Small intestine (tissue), 7 donors: ENCODE measurements around the gene SLC35G6. TPM values are rescaled to one million over a fixed set of nuclear protein-coding genes. Genes with fewer than 3 reads are reported as not detected.
"Not testable (repeated sequence)": the region's sequence is repeated elsewhere in the genome, so short reads cannot be mapped to it uniquely, and the experiment has no call there.

Source experiments
- DNase-seq, 2 donors: peaks; one replicate each; pipeline versions ENCODE4 v3.0.0 to v3.0.0-alpha.2; 2013
- FAIRE-seq: peaks from 2 replicates; lab custom pipeline; 2012; peaks lifted over from hg19 to GRCh38; lab: Jason Lieb, UNC
- H3K27ac ChIP-seq, 3 donors: one replicate each; pipeline ENCODE4 v1.5.1; 2013; ENCODE audit warnings: low read length in 2 of 3, mild to moderate bottlenecking in 2 of 3, control low read depth in 1 of 3, inconsistent platforms in 1 of 3, low read depth in 1 of 3, moderate library complexity in 1 of 3
- H3K27me3 ChIP-seq, 3 donors: one replicate each; pipeline ENCODE4 v1.6.1; 2013; ENCODE audit warnings: low read length in 3 of 3, inconsistent platforms in 1 of 3; ENCODE audit not compliant: control insufficient read depth in 3 of 3, insufficient read depth in 3 of 3
- H3K36me3 ChIP-seq, 3 donors: one replicate each; pipeline ENCODE4 v1.6.1; 2013; ENCODE audit warnings: low read length in 3 of 3, inconsistent platforms in 1 of 3, low read depth in 1 of 3, mild to moderate bottlenecking in 1 of 3, moderate library complexity in 1 of 3; ENCODE audit not compliant: control insufficient read depth in 3 of 3, insufficient read depth in 2 of 3
- H3K4me1 ChIP-seq, 3 donors: one replicate each; pipeline ENCODE4 v1.6.1; 2013; ENCODE audit warnings: low read length in 2 of 3, inconsistent platforms in 1 of 3, low read depth in 1 of 3, mild to moderate bottlenecking in 1 of 3, moderate library complexity in 1 of 3; ENCODE audit not compliant: control insufficient read depth in 3 of 3, insufficient read depth in 2 of 3
- H3K4me3 ChIP-seq, 3 donors: one replicate each; pipeline ENCODE4 v1.5.1; 2013; ENCODE audit warnings: low read length in 3 of 3, control low read depth in 1 of 3, inconsistent platforms in 1 of 3, low read depth in 1 of 3, mild to moderate bottlenecking in 1 of 3, moderate library complexity in 1 of 3
- H3K9me3 ChIP-seq, 2 donors: one replicate each; pipeline ENCODE4 v1.6.1; 2013; ENCODE audit warnings: low read depth in 1 of 2, low read length in 1 of 2; ENCODE audit not compliant: control insufficient read depth in 2 of 2, insufficient read depth in 1 of 2
- WGBS, 3 donors: extraction: QIAGEN DNeasy Blood & Tissue Kit; methylation state at CpG; one replicate each; pipeline ENCODE4 v1.1.7; 2013; 5-methylcytosine and 5-hydroxymethylcytosine counted together
- polyA plus RNA-seq, 4 donors: library from polyadenylated mRNA; stranded (reverse) in 3 of 4; unstranded in 1 of 4; fragments of 200-250 nt in 3 of 4; fragments of 120-200 nt in 1 of 4; gene quantifications; one replicate each; pipeline versions ENCODE4 v1.2.1 to v1.2.3, GENCODE V29; 2013
- donor health status: healthy with polysubstance abuse.
- donor health status: control.
- donor health status: control.
- donor health status: Bipolar disorder and iron deficiency.
- donor health status: healthy.

The SLC35G6 gene
- polyA plus RNA-seq, 4 donors = 0.49 TPM; not detected in 3

GRCh38 chr17:7479213-7480088 is 1.8 kb upstream of the SLC35G6 start, which contains the start of gene ZBTB4:
TSS of gene ZBTB4 (minus strand) at chr17:7479631. CDS start at chr17:7466801, 12,830 bp downstream.
- 1% methylated on average over 25 to 92 of the region's 92 CpGs for WGBS, 3 donors
- H3K27ac ChIP-seq = peak within 1 kb of the TSS; percentile 94 to 97 (median 97)
- no peaks in the 10 kb centered on the region for H3K9me3 ChIP-seq
- H3K27me3 ChIP-seq = no peaks in the 10 kb centered on the region
- FAIRE-seq (no peak), DNase-seq (peak; percentile 49 to 88)
- peaks cover 0 to 32% (median 0%) of the 10 kb centered on the region in 3 donors for H3K36me3 ChIP-seq
- peaks cover 0 to 72% (median 4%) of the 10 kb centered on the region in 3 donors for H3K4me1 ChIP-seq
- peak within 1 kb of the TSS; percentile 79 to 97 (median 97) for H3K4me3 ChIP-seq

GRCh38 chr17:7480089-7480384 is 1.2 kb upstream of the SLC35G6 start:
- Histone ChIP-seq H3K4me3 (peak overlapping the region; percentile 49 to 97 (median 97)), H3K36me3 (peaks cover 0 to 26% (median 0%) of the 10 kb centered on the region in 3 donors), H3K9me3 (no peaks in the 10 kb centered on the region), H3K27me3 (no peaks in the 10 kb centered on the region), H3K27ac (peak overlapping the region; percentile 42 to 97 (median 91)), H3K4me1 (peaks cover 0 to 68% (median 4%) of the 10 kb centered on the region in 3 donors)
- no peak for FAIRE-seq
- 3 to 9% (median 6%) methylated on average over 8 of the region's 8 CpGs for WGBS, 3 donors
- no peak for DNase-seq

GRCh38 chr17:7481842-7482741 is 846 bp downstream of the SLC35G6 start:
- not testable (repeated sequence) for H3K27me3 ChIP-seq, H3K9me3 ChIP-seq, DNase-seq, H3K4me3 ChIP-seq, FAIRE-seq
- peak overlapping the region in 2 of 3 donors; percentile 99 to 100 for H3K27ac ChIP-seq
- peaks cover 0 to 15% (median 0%) of the 10 kb centered on the region in 3 donors for H3K36me3 ChIP-seq
- 86 to 88% (median 87%) methylated on average over 30 to 31 of the region's 31 CpGs for WGBS, 3 donors
- H3K4me1 ChIP-seq = peaks cover 0 to 59% (median 4%) of the 10 kb centered on the region in 3 donors

- FAIRE-seq, H3K27me3 ChIP-seq, H3K36me3 ChIP-seq, H3K9me3 ChIP-seq, DNase-seq: not testable (repeated sequence)
- H3K4me1 ChIP-seq = peaks cover 4 to 58% (median 4%) of the 10 kb centered on the region in 3 donors
- 63 to 70% (median 66%) methylated on average over 6 of the region's 6 CpGs for WGBS, 3 donors
- H3K27ac ChIP-seq = peak overlapping the region in 2 of 3 donors; percentile 99 to 100
- H3K4me3 ChIP-seq = peak overlapping the region in 2 of 3 donors; percentile 53 to 94
Observed at GRCh38 chr17:7482742-7483088, 1.5 kb downstream of the SLC35G6 start.

GRCh38 chr17:7483255-7484066 is 2.2 kb downstream of the SLC35G6 start:
- WGBS, 3 donors = 0 to 1% (median 0%) methylated on average over 36 to 38 of the region's 38 CpGs

GRCh38 chr17:7484067-7484918 is 3.0 kb downstream of the SLC35G6 start, which contains the start of gene POLR2A:
TSS of gene POLR2A (plus strand) at chr17:7484366.
- H3K36me3 ChIP-seq = peaks cover 0 to 11% (median 0%) of the 10 kb centered on the region in 3 donors
- no peak for FAIRE-seq
- no peaks in the 10 kb centered on the region for H3K27me3 ChIP-seq
- H3K4me3 ChIP-seq = peak within 1 kb of the TSS; percentile 60 to 94 (median 83)
- H3K4me1 ChIP-seq = peaks cover 5 to 58% (median 8%) of the 10 kb centered on the region in 3 donors
- DNase-seq = peak; percentile 98 to 99
- peak within 1 kb of the TSS; percentile 87 to 100 (median 99) for H3K27ac ChIP-seq
- no peaks in the 10 kb centered on the region for H3K9me3 ChIP-seq
- WGBS, 3 donors = 0 to 1% (median 0%) methylated on average over 49 to 64 of the region's 64 CpGs

More at GRCh38 chr17:7483255-7484066, 2.2 kb downstream of the SLC35G6 start:
- H3K27ac ChIP-seq = peak overlapping the region; percentile 87 to 100 (median 99)
- H3K36me3 ChIP-seq = peaks cover 0 to 9% (median 0%) of the 10 kb centered on the region in 3 donors
- H3K4me3 ChIP-seq = peak overlapping the region; percentile 39 to 94 (median 53)
- FAIRE-seq = no peak
- no peaks in the 10 kb centered on the region for H3K27me3 ChIP-seq
- H3K4me1 ChIP-seq = peaks cover 4 to 51% (median 4%) of the 10 kb centered on the region in 3 donors
- DNase-seq = peak; percentile 93 to 97
- no peaks in the 10 kb centered on the region for H3K9me3 ChIP-seq

GRCh38 chr17:7484919-7485377 is 3.7 kb downstream of the SLC35G6 start:
- DNase-seq (no peak), FAIRE-seq (no peak)
- Histone ChIP-seq H3K27ac (peak overlapping the region; percentile 73 to 100 (median 87)), H3K27me3 (no peaks in the 10 kb centered on the region), H3K36me3 (peaks cover 0 to 15% (median 3%) of the 10 kb centered on the region in 3 donors), H3K4me1 (peaks cover 7 to 58% (median 8%) of the 10 kb centered on the region in 3 donors), H3K4me3 (peak overlapping the region; percentile 60 to 94 (median 83)), H3K9me3 (no peaks in the 10 kb centered on the region)
- WGBS, 3 donors = 0 to 1% (median 1%) methylated on average over 19 of the region's 19 CpGs
